H54 (cell line): ENCODE measurements around the gene PDE4C.

Experiments
- DNase-seq: peaks from one replicate; pipeline ENCODE4 v3.0.0; 2011; ENCODE audit warnings: low spot score, mixed read lengths; ENCODE audit not compliant: insufficient read length
- FAIRE-seq: peaks from 3 replicates; lab custom pipeline; 2011; peaks lifted over from hg19 to GRCh38; lab: Jason Lieb, UNC
- POLR2A ChIP-seq: IDR thresholded peaks from 2 replicates; pipeline ENCODE4 v1.6.1; 2011; ENCODE audit warnings: low read depth, mild to moderate bottlenecking, low read length

Gene PDE4C

DNA sequence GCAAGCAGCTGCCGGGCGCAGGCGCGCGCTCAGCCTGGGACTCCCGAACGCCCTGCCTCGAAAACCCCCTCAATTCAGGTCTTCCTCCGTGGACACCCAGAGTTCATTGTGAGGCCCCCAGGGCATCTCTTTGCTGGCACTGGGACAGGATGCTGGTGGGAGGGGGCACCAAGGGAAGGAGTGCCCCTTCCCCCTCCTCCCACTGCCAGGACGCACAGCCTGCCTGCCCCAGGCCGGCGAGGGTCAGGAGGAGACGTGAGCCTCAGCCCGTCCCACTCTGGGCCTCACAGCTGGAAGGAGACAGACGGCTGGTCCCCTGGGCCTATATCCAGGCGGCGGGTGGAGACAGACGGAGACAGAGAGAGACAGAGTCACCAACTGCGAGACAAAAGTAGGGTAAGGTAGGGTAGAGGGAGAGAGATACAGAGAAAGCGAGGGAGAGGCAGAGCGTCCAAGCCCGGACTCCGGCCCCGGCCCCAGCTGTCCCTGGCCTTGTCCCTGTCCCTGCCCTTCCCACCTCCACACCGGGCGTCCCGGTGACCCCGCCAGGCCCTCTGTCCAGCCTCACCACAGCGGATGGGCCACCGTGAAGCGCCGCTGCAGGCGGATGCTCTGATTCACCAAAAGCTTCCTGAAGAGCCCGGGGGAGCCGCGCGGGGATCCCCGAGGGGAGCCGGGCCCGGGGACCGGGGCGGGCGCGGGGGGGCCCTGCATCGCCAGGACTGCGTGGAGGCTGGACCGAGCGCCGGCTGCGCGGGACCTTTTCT lies at the start of gene PDE4C:
PDE4C (minus strand) TSS at position 737 of the 767 bp plus-strand sequence; CDS start at position 714, 23 bp downstream.
- FAIRE-seq: no peak
- DNase-seq: no peak
- TF ChIP-seq POLR2A: no peak

DNA sequence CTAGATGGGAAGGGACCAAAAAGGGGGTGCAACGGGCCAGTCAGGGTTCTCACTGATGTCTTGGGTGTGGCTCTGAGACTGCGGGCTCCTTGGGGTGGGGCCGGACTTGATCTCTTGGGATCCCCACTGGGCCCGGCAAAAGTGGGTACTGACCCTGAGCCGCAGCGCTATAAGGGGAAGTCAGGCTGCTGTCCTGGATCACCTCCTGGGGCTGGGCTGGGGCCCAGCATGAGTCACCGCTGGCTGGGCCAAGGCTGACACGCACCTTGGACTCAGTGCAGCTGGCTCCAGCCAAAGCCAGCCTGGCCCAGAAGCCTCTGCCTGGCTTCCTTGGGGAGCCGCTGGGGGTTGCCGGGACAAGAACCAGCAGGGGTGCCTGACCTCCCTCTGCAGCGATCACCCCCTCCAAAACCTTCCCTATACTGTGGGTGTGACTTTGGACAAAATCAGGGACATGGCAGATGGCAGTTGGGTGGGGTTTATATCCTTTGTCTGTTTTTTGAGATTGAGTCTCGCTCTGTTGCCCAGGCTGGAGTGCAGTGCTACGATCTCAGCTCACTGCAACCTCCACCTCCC lies 48.6 kb upstream of the PDE4C start:
- FAIRE-seq: no peak
- no peak for TF ChIP-seq POLR2A
- peak; percentile 92 for DNase-seq

DNA sequence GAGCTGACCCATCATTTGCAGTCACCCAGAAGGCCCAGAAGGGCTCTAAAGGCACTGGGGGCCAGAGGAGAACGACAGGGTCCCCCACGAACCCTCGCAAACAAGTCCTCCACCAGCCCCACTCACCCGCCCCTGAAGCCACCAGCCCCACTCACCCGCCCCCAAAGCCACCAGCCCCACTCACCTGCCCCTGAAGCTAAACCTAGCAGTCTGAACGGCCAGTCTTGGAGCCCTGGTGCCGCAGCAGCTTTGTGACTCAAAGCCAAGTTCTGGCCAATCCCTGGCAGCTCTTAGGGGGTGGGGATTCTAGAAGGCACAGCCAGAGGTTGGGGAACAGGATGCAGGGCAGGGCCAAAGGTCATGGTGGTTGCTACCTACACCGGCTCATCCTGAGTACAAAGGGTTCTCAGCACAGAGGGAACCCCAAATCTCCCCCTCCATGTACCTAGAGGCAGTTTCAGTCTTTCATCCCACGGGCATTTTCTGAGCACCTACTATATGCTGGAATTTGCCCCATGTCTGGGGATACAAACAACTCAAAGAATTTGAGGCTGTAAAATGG lies 48.1 kb upstream of the PDE4C start, which contains the start of gene IQCN:
IQCN (minus strand) TSS at position 234 of the 562 bp plus-strand sequence. CDS start 4,974 bp downstream, outside the sequence.
- no peak for TF ChIP-seq POLR2A
- DNase-seq: no peak
- FAIRE-seq: no peak

DNA sequence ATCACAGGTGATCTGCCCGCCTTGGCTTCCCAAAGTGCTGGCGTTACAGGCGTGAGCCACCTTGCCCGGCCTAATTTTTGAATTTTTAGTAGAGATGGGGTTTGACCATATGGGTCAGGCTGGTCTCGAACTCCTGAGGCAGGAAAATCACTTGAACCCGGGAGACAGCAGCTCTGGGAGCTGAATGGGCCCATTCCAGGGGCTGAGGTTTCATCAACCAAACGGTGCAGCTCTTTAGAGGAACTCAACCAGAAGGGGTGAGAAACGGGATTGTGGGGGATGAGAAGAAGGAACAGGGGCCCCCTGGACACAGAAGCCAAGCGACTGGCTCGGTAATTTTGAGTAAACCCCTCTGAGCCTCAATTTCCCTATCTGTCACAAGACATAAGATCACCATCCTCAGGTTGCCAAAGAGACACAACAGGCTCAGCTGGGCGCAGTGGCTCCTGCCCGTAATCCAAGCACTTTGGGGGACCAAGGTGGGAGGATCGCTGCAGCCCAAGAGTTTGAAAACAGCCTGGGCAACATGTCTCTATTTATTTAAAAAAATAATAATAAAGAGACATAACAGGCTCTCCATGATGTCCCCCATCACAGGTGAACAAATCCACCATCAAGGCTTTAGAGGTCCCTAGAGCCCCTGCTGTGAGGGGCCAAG lies 47.5 kb upstream of the PDE4C start:
- DNase-seq (no peak), FAIRE-seq (no peak)
- TF ChIP-seq POLR2A: no peak

DNA sequence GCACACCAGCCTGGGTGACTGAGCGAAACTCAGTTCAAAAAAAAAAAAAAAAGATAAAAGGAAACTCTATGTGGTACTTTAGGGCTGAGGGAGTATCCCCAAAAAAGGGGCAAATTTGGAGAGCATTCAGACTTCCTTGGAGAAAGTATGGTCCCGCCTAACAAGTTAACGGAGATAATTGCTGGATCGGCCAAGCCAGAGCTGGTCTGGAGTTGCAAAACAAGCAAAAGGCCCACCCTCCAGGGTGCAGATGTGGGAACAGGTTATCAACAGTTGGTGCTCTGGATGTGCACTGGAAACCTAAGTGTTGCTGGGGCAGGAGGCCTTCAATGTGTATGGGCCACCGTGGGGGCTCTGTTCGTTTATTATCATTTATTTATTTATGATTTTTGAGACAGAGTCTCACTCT lies 45.2 kb upstream of the PDE4C start:
- FAIRE-seq (no peak), DNase-seq (no peak)
- TF ChIP-seq POLR2A: no peak

DNA sequence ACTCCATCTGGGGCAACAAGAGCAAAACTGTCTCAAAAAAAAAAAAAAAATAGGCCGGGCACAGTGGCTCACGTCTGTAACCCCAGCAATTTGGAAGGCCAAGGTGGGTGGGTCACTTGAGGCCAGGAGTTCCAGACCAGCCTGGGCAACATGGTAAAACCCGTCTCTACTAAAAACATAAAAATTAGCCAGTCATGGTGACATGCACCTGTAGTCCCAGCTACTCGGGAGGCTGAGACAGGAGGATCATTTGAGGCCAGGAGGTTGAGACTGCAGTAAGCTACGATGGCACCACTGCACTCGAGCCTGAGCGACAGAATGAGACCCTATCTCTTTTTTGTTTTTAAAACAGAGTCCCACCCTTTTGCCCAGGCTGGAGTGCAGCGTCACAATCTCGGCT lies 44.1 kb upstream of the PDE4C start:
- no peak for FAIRE-seq
- DNase-seq: no peak
- no peak for TF ChIP-seq POLR2A

DNA sequence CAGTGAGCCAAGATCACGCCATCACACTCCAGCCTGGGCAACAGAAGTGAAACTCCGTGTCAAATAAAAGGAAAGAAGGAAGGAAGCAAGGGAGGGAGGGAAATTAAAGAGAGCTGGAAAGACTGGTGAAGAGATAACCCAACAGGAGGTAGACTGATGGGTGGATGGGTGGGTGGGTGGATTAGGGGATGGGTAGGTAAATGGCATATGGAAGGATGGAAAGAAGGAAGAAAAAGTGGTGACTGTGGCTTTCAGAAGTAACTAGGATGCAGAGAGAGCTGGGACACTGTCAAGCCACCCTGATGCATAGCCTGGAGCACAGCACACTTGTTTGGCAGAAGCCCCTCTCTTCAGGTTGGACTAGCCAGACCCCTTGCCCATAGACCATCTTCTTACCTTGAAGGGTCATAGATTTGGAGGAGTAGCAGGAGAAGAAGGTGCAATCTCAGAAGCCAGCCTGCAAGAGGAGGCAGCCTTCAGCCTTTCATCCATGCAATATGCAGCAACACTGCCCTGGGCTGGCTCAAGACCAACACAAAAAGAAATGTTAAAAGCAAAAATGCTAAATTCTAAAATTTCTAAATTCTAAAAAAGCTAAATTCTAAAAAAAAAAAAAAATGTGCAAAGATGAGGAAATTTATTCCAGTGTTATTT lies 43.0 kb upstream of the PDE4C start:
- FAIRE-seq: no peak
- no peak for TF ChIP-seq POLR2A
- DNase-seq: no peak

DNA sequence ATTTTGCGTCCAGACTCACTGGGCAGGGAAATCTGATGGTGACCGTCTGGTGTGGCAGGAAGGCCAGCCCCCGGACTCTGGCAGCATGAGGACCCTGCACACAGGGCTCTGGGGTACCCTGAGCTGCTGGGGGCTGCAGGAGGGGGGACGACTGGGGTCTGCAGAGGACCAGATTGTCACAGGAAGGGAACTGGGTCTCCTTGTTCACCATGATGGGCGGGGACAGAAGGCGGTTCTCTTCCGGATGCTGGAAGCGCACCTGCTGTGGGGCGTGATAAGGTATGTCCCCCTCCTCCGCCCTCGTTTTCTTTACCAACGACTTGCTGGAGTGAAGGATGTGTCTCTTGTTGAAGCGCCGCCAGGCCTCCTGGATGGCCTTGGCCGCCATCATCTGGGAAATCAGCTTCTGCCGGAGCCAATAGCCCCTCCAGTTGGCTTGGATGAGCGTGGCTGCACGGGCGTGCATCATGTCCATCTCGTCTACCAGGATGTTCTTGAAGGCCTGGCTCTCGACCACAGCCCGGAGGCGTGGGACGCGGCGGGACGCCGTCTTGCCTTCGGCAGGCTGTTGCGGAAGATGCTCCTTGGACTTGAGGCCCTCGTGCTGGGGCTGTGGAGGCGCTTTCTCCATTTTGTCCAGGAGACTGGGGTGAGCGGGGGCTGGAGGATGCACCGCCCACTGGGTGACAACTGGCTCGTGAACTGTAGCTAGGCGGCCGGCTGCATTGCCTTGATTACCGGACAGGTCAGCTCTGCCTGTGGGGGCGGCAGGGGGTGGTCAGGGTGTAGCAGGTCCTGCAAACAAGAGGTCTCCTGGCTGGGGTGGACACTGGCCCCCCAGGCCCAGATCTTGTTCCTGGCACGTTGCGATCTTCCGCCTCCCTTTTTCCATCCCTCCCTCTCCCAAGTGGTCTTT lies 40.8 kb upstream of the PDE4C start:
- no peak for TF ChIP-seq POLR2A
- DNase-seq: no peak
- no peak for FAIRE-seq

DNA sequence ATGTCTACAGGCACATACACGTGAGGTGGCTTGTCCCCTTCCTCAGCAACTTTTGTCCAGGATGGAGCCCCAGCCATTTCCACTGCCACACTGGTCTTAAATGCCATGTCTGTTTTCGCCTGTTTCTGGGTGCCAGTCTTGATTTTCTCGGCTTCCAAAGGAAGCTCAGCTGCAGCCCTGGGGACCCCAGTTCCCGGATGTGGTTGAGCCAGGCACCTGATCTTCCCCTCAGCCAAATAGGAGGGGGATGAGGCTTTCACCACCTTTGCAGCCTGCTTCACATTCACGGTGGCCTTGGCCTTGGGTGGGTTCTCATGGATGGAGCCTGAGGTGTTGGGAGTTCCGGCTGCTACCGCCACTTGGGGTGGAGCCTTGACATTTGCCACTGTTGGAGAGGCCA lies 39.3 kb upstream of the PDE4C start:
- no peak for DNase-seq
- no peak for FAIRE-seq

DNA sequence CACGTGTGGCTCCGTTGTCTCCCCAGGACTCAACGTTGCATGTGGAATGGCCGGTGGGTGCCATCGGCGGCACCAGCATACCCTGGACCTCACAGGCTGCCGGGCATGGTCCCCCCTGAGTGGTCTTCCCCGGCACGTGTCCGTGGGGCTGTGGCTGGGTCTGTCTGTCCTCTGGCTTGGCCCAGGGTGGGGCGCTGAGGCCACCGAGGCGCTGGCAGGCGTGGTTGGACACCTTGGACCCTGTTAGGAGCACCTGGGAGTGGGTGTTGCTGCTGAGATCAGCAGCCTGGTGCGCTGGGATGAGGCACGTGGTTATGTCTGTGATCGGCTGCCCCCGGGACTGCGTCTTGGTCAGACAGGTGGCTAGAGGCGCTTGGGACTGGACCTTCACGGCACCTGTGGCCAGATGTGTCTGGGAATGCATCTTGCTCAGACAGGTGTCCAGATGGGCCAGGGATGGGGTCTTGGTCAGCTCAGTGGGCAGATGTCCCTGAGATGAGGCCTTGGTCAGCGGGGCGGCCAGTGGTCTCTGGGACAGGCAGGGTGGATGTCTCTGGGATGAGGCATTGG lies 38.8 kb upstream of the PDE4C start:
- DNase-seq (no peak), FAIRE-seq (no peak)
- no peak for TF ChIP-seq POLR2A

More for the DNA sequence above, 39.3 kb upstream of the PDE4C start:
- TF ChIP-seq POLR2A: no peak

DNA sequence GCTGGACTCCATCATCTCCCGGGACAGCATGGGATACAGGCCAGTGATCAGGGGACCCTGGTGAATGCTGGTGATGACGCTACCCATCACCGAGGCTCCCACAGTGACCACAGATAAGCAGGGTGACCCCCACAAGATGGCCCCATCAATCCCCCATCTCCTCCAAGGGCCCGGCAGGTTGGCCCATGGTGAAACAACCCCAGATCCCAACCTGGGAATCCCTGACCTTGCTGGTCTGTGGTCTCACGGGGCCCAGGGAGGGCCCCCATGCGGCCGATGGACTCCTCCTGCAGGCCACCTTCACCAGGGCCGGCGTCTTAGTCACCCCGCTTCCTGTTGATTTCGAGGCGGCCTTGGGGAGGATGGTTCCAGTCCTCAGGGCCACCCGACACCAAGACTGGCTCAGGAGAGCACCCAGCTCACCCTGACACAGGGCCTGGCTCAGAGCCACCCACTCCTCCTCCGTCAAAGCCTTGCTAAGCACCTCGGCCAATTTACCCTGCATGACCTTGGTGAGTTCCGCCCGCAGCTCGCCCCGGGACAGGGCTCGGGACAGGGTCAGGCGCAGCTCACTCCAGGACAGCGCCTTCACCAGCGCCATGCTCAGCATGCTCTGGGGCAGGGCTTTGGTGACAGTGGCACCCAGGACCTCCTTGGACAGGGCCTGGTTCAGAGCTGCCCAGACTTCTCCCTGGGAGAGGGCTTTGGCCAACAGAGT lies 38.1 kb upstream of the PDE4C start:
- FAIRE-seq: no peak
- no peak for TF ChIP-seq POLR2A
- no peak for DNase-seq

DNA sequence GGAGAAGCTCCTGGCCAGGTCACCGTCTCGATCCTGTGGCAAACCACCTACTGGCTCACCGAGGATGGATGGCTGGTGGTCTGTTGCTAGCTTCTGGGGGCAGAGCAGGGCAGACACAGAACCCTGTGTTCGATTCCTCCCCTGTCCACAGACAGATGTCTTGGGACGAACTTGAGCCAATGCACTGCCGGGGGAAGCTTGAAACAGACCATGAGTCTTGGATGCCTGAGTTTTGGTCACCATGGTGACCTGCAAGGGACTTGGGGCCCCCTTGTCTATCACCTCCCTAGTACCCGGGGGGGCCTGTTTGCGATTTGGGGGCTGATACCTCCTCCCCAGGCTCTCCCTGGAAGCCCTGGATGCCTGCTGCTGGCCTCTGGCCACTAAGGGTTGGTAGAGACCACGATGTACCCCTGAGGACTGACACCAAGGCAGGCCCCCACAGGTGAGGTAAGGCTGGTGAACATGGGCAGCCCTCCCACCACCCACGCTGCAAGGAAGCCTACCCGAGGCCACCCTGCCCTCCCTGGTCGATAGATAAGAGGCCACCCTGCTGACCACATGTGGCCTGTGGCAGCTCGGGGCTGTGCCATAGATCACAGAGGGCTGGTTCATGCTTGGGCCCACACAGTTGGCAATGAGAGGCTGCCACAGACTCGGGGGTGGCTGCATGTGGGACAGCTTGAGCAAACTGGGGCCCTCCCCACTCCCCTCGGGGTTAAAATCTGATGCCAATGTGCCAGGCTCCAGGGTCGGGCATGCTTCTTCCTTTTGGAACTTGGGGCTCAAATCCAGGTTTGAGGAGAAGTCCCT lies 37.3 kb upstream of the PDE4C start:
- no peak for DNase-seq
- FAIRE-seq: no peak
- no peak for TF ChIP-seq POLR2A
